Mesodermal cell (in vitro differentiated cells): ENCODE results near the gene CD8B.

Source experiments
- H3K27ac ChIP-seq: 2 replicates; pipeline ENCODE4 v1.7.0; 2013; ENCODE audit warnings: mild to moderate bottlenecking, low read depth, low read length, moderate library complexity; ENCODE audit not compliant: severe bottlenecking
- H3K36me3 ChIP-seq: 2 replicates; pipeline ENCODE4 v1.7.1; 2013; ENCODE audit warnings: mild to moderate bottlenecking, low read length, moderate library complexity; ENCODE audit not compliant: control insufficient read depth, insufficient read depth
- H3K4me1 ChIP-seq: one replicate; pipeline ENCODE4 v1.7.1; 2013; ENCODE audit warnings: mild to moderate bottlenecking, low read length; ENCODE audit not compliant: insufficient read depth, control insufficient read depth, poor library complexity, severe bottlenecking
- H3K4me3 ChIP-seq: 2 replicates; pipeline ENCODE4 v1.7.0; 2013; ENCODE audit warnings: low read length, control low read depth, mild to moderate bottlenecking; ENCODE audit not compliant: insufficient read depth, poor library complexity, severe bottlenecking; ENCODE audit errors: extremely low read depth
- H3K9me3 ChIP-seq: 2 replicates; pipeline ENCODE4 v1.7.1; 2013; ENCODE audit warnings: mild to moderate bottlenecking, low read length, moderate library complexity; ENCODE audit not compliant: control insufficient read depth
- WGBS, 2 experiments: methylation state at CpG; one replicate each; pipeline ENCODE4 v1.1.5; 2013; ENCODE audit warnings: missing lambda C conversion rate in 2 of 2; ENCODE audit not compliant: insufficient coverage in 2 of 2; 5-methylcytosine and 5-hydroxymethylcytosine counted together

CD8B gene

DNA sequence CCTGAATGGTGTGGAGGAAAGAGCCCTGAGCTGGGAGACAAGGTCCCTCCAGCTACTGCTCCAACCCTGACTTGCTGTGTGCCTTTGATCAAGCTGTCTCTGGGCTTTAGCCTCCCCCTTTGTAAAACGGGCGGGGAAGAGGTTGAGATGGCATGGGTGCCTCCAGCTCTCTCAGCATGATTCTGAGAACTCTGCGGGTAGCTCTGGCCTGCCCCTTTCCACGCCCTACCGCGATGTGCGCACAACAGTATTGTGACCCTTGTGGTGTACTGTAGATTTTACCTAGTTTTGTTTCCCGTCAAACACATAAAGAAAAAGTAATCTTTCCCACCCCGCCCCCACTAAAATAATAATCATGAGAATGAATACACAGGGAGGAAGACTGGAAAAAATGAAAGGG lies 76.2 kb downstream of the CD8B start:
- H3K4me3 ChIP-seq, result no peak overlapping the region
- no peaks in the 10 kb centered on the region for H3K36me3 ChIP-seq
- WGBS, 2 experiments, result 75 to 100% methylated on average over 2 of the region's 9 CpGs
- no peak overlapping the region for H3K27ac ChIP-seq
- no peaks in the 10 kb centered on the region for H3K4me1 ChIP-seq
- H3K9me3 ChIP-seq, result no peaks in the 10 kb centered on the region

DNA sequence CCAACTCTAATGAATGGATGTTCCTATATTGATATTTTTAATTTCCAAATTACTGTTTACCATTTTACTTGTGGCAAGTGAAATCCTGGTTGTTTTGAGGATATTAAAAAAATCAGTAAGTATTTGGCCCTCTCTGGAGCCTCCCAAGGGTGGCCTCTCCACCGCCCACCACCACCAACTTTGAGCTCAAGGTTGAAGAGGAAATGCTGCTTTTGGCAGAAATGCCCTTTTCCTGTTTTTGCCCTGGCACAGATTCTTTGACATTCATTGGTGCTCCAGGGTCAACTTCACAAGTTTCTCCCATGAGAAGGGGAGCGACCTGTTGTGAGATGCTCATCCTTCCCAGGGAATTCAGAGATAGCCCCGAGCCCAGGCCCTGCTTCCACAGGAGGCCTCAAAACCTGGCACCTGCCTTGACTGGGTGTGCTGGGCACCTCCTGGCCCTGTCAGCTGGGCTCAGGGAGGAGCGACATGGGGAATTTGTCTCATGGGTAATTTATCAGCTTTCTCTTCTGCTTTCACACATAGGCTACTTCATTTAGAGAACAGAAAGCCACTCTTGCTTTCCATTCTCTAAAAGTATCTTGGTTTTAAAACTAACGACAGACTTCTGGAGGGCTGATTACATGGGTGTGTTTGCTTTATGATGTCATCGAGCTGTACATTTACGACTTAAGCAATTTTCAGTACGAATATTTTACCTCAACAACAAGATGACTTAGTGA lies 77.9 kb downstream of the CD8B start:
- Histone ChIP-seq H3K9me3 (no peaks in the 10 kb centered on the region), H3K4me1 (no peaks in the 10 kb centered on the region), H3K36me3 (no peaks in the 10 kb centered on the region), H3K27ac (no peak overlapping the region), H3K4me3 (no peak overlapping the region)
- WGBS, 2 experiments, result 70 to 89% methylated on average over 2 to 4 of the region's 8 CpGs

DNA sequence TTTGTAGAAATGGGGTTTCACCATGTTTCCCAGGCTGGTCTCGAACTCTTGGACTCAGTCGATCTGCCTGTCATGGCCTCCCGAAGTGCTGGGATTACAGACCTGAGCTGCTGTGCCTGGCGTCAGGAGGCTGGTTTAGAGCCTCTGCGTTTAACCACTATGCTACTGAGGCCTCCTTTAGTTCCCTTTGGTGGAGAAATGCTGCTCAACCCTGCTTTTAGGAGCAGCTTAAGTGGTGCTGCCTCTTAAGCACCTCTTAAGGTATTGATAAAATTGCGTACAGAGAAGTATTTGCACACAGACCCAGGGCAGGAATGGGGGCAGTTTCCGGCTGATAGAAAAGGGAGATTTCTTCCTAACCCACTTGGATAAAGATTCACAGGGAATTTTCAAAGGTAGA lies 78.9 kb downstream of the CD8B start:
- H3K36me3 ChIP-seq, result no peaks in the 10 kb centered on the region
- H3K4me3 ChIP-seq, result no peak overlapping the region
- WGBS, 2 experiments, result 83 to 85% methylated on average over 6 to 7 of the region's 7 CpGs
- H3K4me1 ChIP-seq, result no peaks in the 10 kb centered on the region
- H3K9me3 ChIP-seq, result no peaks in the 10 kb centered on the region
- no peak overlapping the region for H3K27ac ChIP-seq

DNA sequence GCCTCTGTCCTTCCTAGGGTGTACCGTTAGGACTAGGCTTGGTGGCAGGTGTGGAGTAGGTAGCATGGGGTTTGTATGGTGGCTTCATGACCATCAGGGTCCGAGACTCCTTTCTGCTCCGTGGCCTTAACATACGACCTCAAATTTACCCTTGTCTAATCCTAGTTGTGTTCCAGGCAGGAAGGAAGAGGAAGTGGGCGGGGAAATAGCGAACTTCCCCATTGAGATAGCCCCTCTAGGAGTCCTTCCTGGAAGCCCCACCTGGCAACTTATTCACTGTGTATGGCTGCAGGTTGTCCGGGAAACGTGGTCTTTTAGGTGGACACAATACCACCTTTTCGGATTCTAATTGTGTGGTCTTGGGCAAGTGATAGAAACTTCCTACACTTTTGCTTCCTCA lies 80.3 kb downstream of the CD8B start:
- WGBS, 2 experiments, result 87 to 88% methylated on average over 5 to 6 of the region's 9 CpGs
- H3K4me1 ChIP-seq, result no peaks in the 10 kb centered on the region

DNA sequence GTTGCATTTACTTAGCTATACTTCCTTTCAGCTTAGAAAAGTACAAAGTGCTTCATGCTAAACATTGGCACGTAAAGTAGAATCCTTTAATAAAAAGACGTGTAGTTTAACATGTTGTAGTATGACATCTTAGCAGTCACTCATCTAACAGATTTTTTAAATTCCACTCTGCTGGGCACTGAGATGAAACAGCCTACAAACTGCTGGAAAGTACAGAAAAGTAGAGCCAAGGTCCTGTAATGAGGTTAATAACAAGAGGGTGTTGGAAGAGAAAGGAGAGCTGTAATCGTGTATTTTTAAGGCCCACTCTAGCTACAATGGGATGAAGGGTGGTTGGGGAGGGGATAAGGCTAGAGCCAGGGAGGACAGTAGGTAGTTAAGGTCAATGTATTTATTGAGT lies 81.7 kb downstream of the CD8B start:
- Histone ChIP-seq H3K27ac (no peak overlapping the region), H3K36me3 (peaks cover 16% of the 10 kb centered on the region), H3K4me1 (no peaks in the 10 kb centered on the region), H3K4me3 (no peak overlapping the region), H3K9me3 (no peaks in the 10 kb centered on the region)
- 82 to 88% methylated on average over 1 of the region's 3 CpGs for WGBS, 2 experiments

More for the DNA sequence above, 80.3 kb downstream of the CD8B start:
- H3K9me3 ChIP-seq, result no peaks in the 10 kb centered on the region
- no peak overlapping the region for H3K4me3 ChIP-seq
- H3K27ac ChIP-seq, result no peak overlapping the region
- H3K36me3 ChIP-seq, result peaks cover 2% of the 10 kb centered on the region

DNA sequence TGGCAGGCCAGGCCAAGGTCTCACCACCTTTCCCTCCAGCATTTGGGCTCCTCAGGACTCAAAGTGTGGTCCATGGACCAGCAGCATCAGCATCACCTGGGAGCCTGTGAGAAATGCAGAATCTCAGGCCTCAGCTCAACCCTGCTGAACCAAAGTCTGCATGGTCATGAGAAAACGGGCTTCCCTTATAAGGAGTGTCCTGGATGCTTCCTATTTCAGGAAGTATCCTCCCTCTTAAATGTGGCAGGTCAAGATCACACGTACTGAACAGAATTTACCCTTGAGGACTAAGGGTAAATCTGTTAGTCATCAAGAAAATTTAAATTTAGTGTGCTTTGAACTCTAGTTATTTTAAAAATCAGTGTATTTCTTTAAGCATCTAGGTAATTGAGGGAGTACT lies 82.7 kb downstream of the CD8B start:
- Histone ChIP-seq H3K27ac (no peak overlapping the region), H3K4me3 (no peak overlapping the region), H3K9me3 (no peaks in the 10 kb centered on the region), H3K36me3 (peaks cover 26% of the 10 kb centered on the region), H3K4me1 (no peaks in the 10 kb centered on the region)
- WGBS, 2 experiments, result 67 to 85% methylated on average over 1 to 2 of the region's 2 CpGs

DNA sequence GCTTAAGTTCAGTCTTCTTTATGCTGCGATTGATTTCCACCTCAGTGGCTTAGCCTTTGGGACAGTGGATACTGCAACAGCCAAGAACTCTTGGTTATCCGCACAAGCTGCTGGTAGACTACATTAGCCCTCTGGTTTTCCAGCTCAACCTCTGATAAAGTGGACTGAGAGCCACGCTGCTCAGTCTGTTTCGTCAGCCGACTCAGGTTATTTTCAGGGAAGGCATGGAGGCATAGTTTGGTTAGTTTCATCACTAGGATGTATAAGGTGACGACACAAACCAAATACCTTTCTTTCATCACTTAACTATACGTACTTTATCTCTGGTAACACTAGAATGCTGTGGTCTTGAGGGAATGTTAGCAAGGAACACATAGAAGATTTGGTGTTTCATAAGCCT lies 85.2 kb downstream of the CD8B start:
- Histone ChIP-seq H3K9me3 (no peaks in the 10 kb centered on the region), H3K4me3 (no peak overlapping the region), H3K27ac (no peak overlapping the region), H3K36me3 (peaks cover 48% of the 10 kb centered on the region), H3K4me1 (no peaks in the 10 kb centered on the region)
- 98 to 100% methylated on average over 3 of the region's 7 CpGs for WGBS, 2 experiments

DNA sequence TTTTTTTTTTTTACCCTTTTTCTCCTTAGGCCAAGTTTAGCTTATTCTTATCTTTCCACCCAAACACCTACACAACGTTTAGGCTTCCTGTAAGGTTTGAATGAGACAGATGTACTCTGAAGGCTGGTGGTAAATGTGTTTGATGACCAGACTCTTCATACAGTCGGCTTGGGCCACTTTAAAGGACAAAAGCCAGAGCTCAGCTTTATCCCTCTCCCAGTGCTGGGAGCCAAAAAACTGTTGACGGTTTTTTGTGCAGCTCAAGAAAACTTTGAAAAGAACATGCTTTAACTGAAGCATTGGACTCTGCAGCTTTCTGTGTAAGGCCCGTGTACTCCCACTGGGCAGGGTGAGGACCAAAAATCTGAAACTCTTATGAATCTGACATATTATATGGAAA lies 86.3 kb downstream of the CD8B start:
- H3K4me3 ChIP-seq, result no peak overlapping the region
- no peaks in the 10 kb centered on the region for H3K4me1 ChIP-seq
- whole genome bisulfite sequencing, 2 experiments, result 46 to 84% methylated on average over 1 to 3 of the region's 4 CpGs
- H3K36me3 ChIP-seq, result peaks cover 60% of the 10 kb centered on the region
- H3K9me3 ChIP-seq, result no peaks in the 10 kb centered on the region
- no peak overlapping the region for H3K27ac ChIP-seq

DNA sequence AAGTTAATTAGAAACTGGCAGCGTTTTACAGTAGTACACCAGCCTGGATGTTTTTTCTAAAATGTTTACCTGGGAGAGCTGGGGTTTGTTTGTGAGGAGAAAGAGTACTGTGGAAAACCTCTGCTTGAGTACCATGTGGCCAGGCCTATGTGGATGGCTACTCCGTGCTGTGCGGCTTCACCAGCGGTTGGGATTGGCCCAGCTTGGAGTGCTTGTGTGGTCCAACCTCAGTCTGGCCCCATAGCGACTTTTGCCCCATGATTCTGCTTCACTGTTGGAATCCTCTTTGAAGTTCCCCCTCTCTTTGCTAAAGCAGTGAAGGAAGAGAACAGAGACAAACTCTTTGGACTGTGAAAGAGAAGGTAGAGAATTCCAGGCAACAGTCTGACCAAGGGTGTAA lies 86.8 kb downstream of the CD8B start:
- Histone ChIP-seq H3K36me3 (peaks cover 62% of the 10 kb centered on the region), H3K27ac (no peak overlapping the region), H3K9me3 (no peaks in the 10 kb centered on the region), H3K4me3 (no peak overlapping the region), H3K4me1 (no peaks in the 10 kb centered on the region)
- 70 to 79% methylated on average over 3 to 4 of the region's 5 CpGs for WGBS, 2 experiments

DNA sequence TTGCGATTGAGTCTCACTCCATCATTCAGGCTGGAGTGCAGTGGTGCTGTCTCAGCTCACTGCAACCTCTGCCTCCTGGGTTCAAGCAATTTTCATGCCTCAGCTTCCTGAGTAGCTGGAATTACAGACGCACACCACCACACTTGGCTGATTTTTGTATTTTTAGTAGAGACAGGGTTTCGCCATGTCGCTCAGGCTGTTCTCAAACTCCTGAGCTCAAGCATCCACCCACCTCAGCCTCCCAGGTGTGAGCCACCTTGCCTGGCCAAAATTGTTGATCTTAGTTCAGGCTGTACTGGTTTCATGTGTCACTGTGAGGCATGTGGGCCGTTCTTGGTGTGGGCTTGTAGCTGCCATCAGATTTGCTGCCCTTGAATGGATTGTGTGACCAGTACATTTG lies 89.1 kb downstream of the CD8B start:
- Histone ChIP-seq H3K4me3 (no peak overlapping the region), H3K9me3 (no peaks in the 10 kb centered on the region), H3K36me3 (peaks cover 71% of the 10 kb centered on the region), H3K27ac (no peak overlapping the region), H3K4me1 (no peaks in the 10 kb centered on the region)
- 72 to 80% methylated on average over 1 to 4 of the region's 5 CpGs for WGBS, 2 experiments

DNA sequence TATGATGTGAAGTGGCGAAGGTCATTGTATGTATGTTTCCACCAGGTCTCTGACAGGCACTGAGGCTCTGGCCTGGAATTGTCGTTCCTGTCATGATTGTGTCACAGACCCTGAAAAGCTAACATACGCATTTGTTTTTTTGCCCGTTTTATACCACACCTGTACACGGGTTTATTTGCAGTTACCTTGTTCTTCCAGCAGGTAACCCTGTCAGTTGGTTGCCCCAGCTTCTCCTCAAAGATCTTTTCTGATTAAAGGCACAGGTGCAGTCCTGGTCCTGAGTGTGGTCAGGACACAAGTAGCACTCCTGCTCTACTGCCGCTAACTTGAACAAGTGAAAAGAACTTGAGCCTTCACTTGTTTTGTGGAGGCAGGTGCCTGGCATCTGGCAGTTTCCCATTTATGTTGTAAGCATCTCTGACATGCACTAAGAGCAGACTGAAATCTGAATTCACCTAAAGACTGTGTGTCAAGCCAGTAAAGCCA lies 90.8 kb downstream of the CD8B start:
- H3K36me3 ChIP-seq, result peaks cover 79% of the 10 kb centered on the region
- WGBS, 2 experiments, result 94 to 96% methylated on average over 6 of the region's 6 CpGs

More for the DNA sequence above, 90.8 kb downstream of the CD8B start:
- no peak overlapping the region for H3K4me3 ChIP-seq
- H3K27ac ChIP-seq, result no peak overlapping the region
- H3K9me3 ChIP-seq, result no peaks in the 10 kb centered on the region
- no peaks in the 10 kb centered on the region for H3K4me1 ChIP-seq
